ENCODE results near the gene KCNQ1. TPM values are rescaled to one million over a fixed set of nuclear protein-coding genes. Genes with fewer than 3 reads are reported as not detected.
A peak's percentile ranks its signal among the peaks of the same experiment; 100 is the strongest.

Gene KCNQ1
- total and polyA plus RNA-seq, 2 of the 13 experiments (the other 11 are each of a cell fraction or from before 2014, with no cell fraction given): 0.02 to 0.08 TPM

DNA sequence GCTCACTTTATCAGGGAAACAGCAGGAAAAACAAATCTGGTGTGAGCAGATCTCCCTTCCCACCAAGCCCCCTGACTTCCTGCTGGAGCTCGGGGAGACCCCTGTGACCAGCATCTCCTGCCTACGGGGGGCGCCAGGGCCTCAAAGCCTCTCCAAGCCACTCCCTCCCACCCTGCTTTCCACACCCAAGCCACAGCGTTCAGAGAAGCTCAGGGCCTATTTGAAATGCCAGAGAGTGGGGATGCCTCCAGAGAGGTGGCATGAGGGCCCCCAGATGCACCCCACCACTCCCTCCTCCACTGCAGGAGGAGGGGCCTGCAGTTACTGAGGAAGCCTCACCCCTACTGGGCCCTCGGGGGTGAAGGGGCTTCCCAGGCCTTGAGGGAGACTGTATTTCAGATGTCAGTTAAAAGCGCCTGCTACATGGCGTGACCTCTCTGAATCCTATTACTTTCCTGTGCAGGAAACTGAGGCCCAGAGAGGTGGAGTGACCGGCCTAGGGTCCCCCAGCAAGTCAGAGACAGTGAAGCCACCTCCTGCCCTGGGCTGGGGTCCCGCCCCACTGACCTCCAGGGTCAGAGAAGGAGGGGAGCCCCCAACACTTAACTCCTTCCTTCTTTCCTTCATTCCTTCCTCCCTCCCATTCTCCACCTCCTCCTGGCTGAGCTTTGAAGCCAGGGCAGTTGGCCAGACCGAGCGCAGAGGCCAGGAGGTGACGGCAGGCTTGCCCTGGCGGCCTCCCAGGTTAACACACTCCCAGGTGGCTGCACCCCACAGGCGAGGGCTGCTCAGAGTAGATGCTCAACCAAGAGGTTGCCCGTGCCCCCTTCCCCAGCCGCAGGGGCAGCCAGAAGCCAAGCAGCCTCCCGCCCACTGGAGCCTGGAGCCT is 446.8 kb downstream of the KCNQ1 start (continued):
- TF ChIP-seq BORCS8-MEF2B (CRISPR knock-in tag; IDR thresholded peaks at IDR 0.05) (no peak), ELF1 (CRISPR knock-in tag; IDR thresholded peaks at IDR 0.05) (no peak), PITX1 (CRISPR knock-in tag; IDR thresholded peaks at IDR 0.05) (no peak), ZNF430 (CRISPR knock-in tag; IDR thresholded peaks at IDR 0.05) (no peak), SAP130 (CRISPR knock-in tag; IDR thresholded peaks at IDR 0.05; ENCODE audit: low read depth) (no peak), TBX2 (CRISPR knock-in tag; IDR thresholded peaks at IDR 0.05; ENCODE audit: borderline replicate concordance) (no peak), ATF1 (CRISPR knock-in tag; IDR thresholded peaks at IDR 0.05) (no peak), ZC3H4 (CRISPR knock-in tag; IDR thresholded peaks at IDR 0.05; ENCODE audit: borderline replicate concordance) (no peak), TBP (CRISPR knock-in tag; IDR thresholded peaks at IDR 0.05) (peak; percentile 44; the same call in 1 of the 2 replicates), CAMTA2 (CRISPR knock-in tag; IDR thresholded peaks at IDR 0.05; ENCODE audit: borderline replicate concordance) (no peak), RFX5 (IDR thresholded peaks at IDR 0.05; ENCODE audit: low read depth, low read length) (no peak), GATA4 (IDR thresholded peaks at IDR 0.05; ENCODE audit: borderline replicate concordance, low read depth) (no peak)
- TF ChIP-seq, protein P1, sequence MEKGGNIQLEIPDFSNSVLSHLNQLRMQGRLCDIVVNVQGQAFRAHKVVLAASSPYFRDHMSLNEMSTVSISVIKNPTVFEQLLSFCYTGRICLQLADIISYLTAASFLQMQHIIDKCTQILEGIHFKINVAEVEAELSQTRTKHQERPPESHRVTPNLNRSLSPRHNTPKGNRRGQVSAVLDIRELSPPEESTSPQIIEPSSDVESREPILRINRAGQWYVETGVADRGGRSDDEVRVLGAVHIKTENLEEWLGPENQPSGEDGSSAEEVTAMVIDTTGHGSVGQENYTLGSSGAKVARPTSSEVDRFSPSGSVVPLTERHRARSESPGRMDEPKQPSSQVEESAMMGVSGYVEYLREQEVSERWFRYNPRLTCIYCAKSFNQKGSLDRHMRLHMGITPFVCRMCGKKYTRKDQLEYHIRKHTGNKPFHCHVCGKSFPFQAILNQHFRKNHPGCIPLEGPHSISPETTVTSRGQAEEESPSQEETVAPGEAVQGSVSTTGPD (CRISPR knock-in tag; IDR thresholded peaks at IDR 0.05): no peak
- TF ChIP-seq, protein P2, sequence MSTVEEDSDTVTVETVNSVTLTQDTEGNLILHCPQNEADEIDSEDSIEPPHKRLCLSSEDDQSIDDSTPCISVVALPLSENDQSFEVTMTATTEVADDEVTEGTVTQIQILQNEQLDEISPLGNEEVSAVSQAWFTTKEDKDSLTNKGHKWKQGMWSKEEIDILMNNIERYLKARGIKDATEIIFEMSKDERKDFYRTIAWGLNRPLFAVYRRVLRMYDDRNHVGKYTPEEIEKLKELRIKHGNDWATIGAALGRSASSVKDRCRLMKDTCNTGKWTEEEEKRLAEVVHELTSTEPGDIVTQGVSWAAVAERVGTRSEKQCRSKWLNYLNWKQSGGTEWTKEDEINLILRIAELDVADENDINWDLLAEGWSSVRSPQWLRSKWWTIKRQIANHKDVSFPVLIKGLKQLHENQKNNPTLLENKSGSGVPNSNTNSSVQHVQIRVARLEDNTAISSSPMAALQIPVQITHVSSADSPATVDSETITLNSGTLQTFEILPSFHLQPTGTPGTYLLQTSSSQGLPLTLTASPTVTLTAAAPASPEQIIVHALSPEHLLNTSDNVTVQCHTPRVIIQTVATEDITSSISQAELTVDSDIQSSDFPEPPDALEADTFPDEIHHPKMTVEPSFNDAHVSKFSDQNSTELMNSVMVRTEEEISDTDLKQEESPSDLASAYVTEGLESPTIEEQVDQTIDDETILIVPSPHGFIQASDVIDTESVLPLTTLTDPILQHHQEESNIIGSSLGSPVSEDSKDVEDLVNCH (CRISPR knock-in tag; IDR thresholded peaks at IDR 0.05): no peak
- TF ChIP-seq, protein P3, sequence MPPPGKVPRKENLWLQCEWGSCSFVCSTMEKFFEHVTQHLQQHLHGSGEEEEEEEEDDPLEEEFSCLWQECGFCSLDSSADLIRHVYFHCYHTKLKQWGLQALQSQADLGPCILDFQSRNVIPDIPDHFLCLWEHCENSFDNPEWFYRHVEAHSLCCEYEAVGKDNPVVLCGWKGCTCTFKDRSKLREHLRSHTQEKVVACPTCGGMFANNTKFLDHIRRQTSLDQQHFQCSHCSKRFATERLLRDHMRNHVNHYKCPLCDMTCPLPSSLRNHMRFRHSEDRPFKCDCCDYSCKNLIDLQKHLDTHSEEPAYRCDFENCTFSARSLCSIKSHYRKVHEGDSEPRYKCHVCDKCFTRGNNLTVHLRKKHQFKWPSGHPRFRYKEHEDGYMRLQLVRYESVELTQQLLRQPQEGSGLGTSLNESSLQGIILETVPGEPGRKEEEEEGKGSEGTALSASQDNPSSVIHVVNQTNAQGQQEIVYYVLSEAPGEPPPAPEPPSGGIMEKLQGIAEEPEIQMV (CRISPR knock-in tag; IDR thresholded peaks at IDR 0.05; ENCODE audit: low read depth): no peak
- TF ChIP-seq, protein P4, sequence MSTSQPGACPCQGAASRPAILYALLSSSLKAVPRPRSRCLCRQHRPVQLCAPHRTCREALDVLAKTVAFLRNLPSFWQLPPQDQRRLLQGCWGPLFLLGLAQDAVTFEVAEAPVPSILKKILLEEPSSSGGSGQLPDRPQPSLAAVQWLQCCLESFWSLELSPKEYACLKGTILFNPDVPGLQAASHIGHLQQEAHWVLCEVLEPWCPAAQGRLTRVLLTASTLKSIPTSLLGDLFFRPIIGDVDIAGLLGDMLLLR (CRISPR knock-in tag; IDR thresholded peaks at IDR 0.05): no peak
- TF ChIP-seq, protein P5, sequence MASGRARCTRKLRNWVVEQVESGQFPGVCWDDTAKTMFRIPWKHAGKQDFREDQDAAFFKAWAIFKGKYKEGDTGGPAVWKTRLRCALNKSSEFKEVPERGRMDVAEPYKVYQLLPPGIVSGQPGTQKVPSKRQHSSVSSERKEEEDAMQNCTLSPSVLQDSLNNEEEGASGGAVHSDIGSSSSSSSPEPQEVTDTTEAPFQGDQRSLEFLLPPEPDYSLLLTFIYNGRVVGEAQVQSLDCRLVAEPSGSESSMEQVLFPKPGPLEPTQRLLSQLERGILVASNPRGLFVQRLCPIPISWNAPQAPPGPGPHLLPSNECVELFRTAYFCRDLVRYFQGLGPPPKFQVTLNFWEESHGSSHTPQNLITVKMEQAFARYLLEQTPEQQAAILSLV (CRISPR knock-in tag; IDR thresholded peaks at IDR 0.05; ENCODE audit: borderline replicate concordance): no peak
- TF ChIP-seq, protein P6, sequence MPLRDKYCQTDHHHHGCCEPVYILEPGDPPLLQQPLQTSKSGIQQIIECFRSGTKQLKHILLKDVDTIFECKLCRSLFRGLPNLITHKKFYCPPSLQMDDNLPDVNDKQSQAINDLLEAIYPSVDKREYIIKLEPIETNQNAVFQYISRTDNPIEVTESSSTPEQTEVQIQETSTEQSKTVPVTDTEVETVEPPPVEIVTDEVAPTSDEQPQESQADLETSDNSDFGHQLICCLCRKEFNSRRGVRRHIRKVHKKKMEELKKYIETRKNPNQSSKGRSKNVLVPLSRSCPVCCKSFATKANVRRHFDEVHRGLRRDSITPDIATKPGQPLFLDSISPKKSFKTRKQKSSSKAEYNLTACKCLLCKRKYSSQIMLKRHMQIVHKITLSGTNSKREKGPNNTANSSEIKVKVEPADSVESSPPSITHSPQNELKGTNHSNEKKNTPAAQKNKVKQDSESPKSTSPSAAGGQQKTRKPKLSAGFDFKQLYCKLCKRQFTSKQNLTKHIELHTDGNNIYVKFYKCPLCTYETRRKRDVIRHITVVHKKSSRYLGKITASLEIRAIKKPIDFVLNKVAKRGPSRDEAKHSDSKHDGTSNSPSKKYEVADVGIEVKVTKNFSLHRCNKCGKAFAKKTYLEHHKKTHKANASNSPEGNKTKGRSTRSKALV (CRISPR knock-in tag; IDR thresholded peaks at IDR 0.05): no peak
- TF ChIP-seq, protein P7, sequence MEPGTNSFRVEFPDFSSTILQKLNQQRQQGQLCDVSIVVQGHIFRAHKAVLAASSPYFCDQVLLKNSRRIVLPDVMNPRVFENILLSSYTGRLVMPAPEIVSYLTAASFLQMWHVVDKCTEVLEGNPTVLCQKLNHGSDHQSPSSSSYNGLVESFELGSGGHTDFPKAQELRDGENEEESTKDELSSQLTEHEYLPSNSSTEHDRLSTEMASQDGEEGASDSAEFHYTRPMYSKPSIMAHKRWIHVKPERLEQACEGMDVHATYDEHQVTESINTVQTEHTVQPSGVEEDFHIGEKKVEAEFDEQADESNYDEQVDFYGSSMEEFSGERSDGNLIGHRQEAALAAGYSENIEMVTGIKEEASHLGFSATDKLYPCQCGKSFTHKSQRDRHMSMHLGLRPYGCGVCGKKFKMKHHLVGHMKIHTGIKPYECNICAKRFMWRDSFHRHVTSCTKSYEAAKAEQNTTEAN (CRISPR knock-in tag; conservative IDR thresholded peaks at IDR 0.05): no peak

All from HepG2 (cell line).